GM18858 (cell line): Measurements from ENCODE around the gene ZNF462.

Experiments
- ATAC-seq: cut with Tn5 transposase; IDR thresholded peaks from one replicate; pipeline ENCODE4 v1.9.1; 2021; ENCODE audit not compliant: unreplicated experiment

Gene ZNF462

DNA sequence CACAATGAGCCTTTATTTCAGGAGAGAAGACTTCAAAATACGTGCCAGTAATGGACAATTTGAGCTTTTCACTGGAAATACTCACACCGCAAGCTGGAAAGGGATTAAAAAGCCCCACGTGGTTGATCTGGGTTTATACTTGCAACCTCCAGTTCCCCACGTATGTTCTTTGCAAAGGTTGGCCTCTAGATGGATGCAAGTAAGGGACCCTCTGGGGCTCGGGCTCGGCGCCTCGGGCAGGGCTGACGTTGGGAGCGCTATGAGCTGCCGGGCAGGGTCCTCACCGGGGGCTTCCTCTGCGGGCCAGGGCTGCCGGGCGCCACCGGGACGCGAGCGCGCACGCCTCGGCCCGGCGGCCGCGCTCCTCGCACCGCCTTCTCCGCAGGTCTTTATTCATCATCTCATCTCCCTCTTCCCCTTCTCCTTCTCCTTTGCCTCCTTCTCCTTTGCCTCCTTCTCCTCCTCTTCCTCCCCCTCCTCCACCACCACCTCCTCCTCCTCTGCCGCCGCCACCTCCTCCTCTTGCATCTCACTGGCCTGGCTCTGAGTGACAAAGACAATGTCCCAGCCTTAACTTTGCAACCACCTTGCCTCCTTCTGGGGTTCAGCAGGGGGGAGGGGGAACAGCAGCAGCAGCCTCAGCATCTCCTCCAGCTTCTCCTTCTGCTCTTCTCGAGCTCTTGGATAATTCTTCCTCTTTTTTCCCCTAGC is 701 bp upstream of the ZNF462 start:
- ATAC-seq: no peak

DNA sequence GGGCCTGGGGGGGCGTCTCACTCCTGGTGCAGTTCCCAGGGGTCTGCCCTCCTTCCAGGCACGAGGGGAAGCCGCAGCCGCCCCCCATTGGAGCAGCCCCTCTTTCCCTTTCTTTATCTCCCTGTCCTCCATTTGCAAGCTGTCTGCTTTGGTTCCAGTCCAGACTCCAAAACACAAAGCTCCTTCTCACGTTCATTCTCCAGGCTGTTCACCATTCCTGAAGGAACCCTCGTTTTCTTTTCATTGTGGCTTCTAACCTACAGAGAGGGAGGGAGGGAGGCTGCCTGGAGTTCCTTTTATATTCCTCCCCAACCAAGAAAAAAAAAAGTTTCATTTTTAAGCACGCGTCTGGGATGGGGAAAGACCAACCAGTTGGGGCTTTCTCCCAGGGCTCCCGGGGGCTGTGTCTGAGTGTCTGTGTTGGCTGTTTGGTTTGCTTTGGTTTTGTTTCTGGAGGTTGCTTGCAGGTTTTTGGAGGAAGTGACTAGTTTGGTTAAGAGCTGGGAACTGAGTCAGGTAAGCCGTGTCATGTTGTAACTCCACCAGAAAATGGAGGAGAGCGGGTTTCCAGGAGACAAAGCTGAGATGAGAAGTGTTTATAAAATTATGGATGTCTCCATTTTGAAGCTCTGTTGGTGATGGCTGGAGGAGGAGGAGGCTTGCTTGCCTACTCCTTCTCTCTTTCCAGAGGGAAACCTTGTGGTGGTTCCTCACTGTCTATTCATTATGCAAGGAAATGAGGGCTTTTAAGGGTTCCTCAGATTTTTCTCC is 1.6 kb downstream of the ZNF462 start:
- ATAC-seq: no peak

DNA sequence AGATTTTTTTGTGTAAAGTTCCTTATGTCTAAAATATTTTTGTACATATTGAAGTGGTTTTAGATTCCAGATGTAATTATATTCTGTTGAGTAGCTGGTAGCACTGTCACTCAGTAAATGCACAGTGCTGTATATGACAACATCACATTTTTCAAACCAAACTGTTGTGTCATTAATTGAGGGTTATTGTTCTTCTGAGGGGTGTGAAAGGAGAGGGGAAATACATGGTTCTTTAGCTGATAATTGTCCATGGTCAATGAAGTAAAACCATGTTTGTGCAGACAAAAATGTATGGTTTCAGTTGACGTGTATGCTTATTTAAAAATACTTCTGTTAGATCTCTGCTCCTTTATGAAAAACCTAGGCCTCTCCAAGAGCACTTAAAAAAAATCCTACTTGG is 3.3 kb downstream of the ZNF462 start:
- ATAC-seq: no peak

DNA sequence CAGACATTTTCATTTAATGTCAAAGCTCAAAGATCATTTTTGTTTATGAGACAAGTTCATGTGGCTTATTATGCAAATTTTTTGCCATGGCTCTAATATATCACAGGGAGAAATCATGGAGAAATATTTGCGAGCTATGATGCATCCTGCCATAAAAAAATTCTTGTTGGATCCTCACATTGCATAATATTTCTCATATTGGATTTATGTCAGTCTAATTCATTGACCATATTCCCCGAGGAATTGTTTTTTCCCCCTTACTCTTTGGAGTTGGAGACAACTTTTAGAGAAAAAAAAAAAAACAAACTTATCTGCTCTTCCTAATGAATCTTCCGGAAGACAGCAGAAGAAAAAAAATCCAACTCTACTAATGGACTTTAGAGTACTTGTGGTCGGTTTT is 4.3 kb downstream of the ZNF462 start:
- ATAC-seq: no peak

DNA sequence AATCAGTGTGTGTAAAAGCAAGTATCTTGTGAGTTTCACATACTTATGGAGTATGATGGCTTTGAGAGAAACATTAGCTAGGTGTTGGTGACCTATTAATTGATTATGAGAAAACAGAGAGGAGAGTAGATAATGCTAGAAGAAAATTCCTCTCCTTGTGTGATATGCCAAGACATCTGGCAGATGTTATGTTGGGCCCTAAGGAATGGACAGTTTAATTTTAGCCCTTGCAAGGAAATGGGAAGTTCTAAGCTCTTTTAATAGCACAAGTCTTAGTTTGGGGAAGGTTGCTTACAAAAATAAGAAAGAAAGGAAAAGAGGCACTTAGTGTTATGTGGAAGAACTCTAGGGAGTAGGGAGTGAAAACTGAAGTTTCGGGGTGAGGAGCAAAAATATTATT is 5.1 kb downstream of the ZNF462 start:
- no peak for ATAC-seq

DNA sequence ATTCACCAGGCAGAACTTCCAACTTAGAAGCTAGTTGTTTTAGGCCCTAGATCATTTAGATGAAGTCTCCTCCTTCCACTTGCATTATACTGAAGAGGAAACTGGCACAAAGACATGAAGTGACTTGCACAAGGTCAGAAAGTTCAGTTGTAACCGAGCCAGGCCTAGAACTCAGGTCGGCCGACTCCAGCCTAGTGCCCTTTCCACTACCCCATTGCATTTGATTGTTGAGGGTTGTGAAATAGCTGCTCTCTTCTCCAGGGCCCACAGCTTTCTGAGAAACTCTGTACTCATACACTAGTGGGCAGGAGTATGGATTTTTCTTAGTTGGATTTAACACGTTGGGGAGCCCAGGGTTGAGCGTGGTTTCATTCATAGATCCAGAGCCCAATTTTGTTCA is 5.6 kb downstream of the ZNF462 start:
- ATAC-seq: no peak

DNA sequence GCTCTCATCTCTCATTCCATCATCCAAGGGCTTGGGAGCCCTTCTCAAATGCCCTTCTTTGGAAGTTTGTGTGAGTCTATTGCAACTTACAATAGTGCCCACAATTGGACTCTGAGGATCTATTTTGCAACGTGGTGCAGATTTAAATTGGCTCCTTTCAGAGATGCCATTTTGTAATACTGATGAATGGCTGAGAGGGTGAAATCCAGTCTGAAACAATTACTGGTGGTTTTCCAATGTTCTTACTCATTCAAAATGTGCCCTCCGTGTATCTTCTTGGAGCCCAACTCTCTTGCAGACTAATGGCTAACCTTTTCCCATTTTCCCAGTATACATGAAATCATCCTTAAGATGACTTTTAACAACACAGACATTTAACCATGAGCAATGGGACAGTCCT is 6.1 kb downstream of the ZNF462 start:
- no peak for ATAC-seq

DNA sequence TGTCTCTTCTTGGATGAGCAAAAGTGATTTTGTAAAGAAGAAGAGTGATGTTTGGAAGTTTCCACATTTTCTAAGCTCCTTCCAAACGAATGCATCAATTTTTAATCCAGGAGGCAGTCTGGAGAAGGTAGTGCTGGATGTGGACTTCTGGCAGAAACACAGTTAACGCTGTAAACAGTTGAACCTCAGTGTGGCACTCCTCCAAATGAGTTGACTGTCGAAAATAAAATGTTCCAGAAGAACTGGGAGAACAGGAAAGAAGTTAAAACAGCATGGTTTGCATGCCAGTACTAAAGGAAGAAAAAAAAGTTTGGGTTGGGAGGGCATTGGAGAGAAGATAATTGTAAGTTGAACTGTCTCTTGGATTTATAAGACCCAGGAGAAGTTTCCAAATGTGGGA is 6.5 kb downstream of the ZNF462 start:
- ATAC-seq: no peak

DNA sequence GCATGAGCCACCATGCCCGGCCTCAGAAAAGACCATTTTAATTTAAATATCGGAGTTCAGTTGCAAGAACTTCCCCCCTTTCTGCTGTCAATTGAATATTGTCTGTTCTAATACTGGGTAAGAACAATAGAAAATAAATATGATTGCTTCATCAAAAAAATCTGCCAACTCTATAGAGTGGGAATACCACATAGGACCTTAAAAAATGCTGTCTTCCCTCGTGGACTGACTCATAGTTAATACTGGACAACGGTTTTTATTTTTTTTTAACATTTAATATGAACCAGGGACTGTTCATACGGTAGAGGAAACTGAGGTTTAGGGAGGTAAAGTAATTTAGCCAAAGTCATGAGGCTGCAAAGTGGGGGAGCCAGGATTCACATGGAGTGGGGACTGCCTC is 9.7 kb downstream of the ZNF462 start:
- ATAC-seq: no peak

DNA sequence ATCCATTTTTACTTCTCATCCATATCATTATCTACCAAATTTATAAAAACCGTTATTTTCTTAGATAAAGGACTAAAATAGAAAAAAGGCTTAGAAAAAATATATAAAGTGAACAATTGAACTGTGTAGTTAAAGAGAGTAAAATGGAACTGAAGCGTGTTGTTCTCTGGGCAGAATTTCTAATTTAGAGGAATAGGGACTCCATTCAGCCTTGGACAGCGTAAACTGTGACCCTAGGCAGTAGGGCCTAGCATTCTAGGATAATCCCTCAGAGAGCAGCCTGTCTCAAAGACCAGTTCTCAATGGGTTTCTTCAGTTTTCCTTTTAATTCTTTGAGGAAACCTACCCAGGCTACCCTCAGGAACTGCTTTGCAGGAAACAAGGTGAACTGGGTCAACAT is 11.1 kb downstream of the ZNF462 start:
- ATAC-seq: no peak

DNA sequence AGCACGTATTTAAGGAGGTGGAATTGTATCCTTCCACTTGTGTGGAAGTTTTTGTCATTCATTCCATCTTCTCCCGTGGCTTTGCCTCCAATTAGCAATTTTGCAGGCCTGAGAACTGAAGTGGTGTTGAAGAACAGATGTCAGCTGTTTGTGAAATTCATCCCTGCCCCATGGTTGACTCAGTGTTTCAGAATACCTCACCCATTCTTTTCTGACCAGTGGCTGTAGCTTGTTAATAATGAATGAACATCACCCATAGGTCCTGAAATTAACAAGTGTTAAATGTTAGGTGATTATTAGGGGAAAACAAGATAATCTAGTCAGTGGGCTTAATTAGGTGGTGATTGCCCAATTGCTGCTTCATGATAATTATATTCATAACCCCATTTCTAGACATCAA is 11.7 kb downstream of the ZNF462 start:
- ATAC-seq: no peak

DNA sequence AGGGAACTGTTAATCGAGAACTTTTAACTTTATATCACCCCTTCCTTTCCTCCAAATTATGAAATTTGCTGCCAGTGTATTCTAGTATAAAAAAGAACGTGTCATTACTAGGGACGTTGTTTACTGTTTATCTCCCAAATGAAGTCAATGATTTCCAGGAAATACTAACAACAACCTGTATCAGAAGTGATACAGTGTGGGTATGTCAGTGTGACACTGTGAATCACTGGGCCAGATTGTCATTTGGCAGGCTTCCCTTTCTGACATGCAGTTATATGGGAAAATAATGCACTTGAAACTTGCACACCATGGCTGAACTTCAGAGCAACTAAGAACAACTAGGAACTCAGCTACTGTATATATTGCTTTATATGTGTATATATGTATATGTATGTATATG is 12.6 kb downstream of the ZNF462 start:
- no peak for ATAC-seq

DNA sequence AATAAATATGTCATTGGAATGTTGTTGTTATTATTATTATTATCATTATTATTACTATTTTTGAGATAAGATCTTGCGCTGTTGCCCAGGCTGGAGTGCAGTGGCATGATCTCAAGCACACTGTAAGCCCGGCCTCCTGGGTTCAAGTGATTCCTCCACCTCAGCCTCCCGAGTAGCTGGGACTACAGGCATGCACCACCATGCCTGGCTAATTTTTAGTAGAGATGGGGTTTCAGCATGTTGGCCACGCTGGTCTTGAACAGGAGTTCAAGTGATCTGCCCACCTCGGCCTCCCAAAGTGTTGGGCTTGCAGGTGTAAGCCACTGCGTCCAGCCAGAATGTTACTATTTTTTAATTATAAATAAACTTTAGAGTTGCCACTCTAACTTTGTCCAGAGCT is 14.4 kb downstream of the ZNF462 start:
- ATAC-seq: no peak

DNA sequence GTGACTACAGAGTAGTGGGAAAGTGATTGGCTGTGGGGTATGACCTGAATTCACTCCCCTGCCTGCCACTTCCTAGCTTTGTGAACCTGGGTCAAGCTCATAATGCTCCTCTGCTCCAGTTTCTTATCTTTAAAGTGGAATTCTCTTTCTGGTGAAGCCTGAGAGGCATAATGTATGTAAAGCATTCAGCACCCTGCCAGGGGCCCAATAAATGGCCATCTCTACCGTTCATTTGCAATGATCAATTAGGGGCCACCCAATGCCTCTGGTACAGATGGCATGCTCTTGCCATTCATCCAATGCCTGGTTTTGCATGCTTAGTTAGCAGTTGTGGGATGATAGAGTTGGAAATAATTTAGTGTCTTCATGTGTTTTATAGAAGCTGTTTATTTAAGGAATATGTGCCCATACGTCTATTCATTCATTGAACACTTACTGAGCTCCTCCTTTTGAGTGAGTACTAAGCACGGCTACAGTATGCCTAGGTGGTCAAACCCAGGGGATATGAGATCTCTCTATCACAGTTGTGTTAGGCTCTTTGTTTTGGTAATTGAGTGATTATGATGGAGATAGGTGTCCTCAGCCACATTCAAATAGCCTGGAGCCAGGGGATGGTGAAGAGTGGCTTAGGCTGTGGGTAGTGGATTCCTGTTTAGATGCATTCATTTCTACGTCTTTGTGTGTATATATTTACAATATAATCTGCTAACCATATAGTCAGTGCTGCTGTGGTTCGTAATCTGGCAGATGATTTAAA is 15.3 kb downstream of the ZNF462 start:
- ATAC-seq: no peak

DNA sequence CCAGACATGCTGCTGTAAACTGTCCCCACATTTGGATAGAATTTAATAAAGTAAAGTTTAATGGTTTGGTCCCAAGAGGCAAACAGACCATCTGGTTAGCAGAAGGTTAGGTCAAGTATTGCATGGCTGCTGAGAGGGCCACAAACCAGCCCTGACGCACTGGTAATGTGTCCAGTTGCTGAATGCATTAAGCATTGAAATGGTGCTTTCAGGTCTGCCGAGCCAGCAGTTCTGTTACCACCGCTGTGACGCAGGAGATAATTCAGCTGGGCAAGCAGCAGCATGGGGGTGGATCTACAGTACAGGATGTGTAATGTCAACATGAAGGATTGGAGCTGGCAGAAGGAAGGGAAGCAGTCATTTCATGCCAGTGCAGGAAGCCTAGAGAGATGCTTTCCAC is 16.0 kb downstream of the ZNF462 start:
- ATAC-seq: no peak

DNA sequence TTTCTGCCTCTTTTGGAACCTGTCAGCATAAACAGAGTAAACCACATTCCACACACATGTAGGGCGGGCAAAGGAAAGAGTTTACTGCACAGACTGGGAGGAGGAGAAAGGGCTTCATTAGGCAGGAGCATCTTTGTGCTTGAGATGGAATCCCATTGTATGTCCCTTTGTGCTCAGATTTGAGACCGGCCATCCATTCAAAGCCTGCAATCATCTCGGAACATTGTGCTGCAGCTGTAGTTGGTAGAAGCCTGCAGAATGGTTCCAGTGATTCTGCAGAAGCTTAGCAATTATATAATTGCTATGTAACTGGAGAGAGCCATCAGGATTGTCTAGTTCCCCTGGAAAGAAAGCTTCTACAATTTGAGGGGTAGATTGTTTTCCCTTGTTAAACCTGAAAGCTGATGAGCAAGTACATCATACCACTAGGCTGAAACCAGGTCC is 16.5 kb downstream of the ZNF462 start:
- no peak for ATAC-seq

DNA sequence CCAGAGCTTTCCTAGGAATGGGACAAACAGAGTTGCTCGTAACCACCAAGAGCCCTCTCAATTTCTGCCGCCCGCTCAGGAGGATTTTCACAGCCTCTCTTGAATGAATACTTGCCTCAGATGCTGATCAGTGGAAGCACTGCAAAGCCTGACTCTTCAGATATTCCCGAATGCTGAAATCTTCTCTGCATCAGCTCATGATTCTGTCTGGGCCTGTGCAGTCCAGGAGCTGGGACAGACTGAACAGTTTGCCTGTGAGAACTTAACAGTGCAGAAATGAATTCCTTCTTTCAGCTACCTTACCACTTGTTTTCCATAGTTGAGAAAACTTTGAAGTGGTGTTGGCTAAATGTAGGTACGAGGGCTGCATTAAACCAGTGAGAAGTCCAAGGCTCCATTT is 17.1 kb downstream of the ZNF462 start:
- ATAC-seq: no peak

DNA sequence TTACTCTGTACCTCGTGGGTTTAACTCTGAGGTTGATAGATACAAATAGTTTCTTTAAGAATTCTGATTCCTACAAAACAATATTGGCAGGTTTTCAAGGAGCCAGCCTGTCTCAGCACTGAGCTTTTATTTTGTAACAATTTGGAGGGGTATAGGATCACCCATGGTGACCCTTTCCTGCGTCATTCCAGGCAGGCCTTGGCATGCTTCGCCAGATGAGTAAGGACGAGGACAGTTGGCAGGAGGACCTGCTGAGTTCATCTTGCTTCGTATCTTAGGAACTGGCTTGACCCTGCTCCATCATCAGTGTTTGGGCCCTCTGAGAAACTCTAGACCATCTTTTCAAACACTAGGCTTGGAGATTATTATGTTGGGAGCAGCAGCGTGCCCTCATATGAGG is 17.9 kb downstream of the ZNF462 start:
- no peak for ATAC-seq

DNA sequence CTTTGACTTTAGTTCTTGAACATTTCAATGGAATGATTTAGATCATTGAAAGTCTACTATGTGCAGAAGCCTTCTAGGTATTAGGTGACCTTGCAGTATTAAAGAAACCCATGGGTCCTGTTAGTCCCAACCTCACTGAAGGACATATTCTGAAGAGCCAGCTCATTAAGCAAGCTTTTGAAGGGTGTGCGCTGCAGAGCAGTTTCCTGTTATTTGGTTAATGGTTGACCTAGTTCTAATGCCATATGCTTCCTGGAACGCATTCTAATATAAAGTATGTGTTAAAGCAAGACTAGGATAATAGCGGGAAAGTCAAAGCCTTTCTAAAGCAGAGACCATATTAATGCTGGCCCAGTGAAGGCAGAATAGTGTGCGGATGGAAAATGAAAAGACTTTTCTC is 20.1 kb downstream of the ZNF462 start:
- ATAC-seq: no peak

DNA sequence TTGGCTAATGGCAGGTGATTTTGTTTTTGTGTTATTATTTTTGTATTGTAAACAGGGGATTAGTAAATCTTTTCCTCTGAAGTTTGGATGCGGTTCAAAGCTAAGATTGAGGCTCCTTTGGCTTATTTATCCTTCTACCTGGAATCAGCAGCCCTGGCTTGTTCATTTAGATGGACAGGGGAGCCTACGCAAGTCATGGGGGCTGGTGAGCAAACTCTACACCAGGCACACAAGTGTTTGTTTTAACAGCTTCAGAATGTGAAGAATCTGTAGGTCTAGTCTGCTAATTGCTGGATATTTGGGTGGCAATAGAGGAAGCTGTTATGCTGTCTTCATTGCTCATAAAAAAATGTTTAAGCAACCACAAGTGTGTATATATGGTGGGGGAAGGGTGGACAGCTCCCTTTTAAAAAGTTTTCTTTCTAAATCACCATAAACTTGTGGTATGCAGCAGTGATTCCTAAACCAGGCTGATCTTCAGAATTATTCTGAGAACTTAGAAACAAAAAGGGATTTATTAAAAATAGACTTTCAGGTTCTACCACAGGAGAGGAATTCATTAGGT is 20.7 kb downstream of the ZNF462 start:
- ATAC-seq: no peak

DNA sequence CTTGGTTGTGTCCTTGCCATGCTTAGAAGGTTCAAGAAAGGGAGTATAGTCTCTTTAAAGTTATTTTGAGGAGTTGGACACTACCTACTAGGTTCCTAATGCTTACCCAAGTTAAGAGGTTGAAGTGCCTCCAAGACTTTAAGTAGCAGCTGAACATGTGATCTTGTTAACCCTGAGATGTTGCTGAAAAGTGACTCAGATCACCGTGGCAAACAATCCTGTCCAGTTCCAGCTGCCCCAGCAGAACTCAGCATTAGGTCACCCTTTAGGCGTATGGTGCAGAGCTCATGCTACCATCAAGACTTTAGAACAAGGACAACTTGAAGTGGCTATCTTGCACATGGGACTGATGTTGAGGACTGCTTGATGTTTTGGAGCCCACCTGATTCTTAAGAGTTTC is 22.5 kb downstream of the ZNF462 start:
- ATAC-seq: no peak
